Thyroid gland (tissue), 4 donors: ENCODE results near the gene AMPD3. TPM values are rescaled to one million over a fixed set of nuclear protein-coding genes. Genes with fewer than 3 reads are reported as not detected.
A peak's percentile ranks its signal among the peaks of the same experiment; 100 is the strongest.

Source experiments
- DNase-seq, 2 donors: peaks; one replicate each; pipeline ENCODE4 v3.0.0-alpha.2; 2019
- H3K27ac ChIP-seq, 3 donors: fragments of 200-600 bp; sonication (generic); 1 replicate in 2 of 3; 2 replicates in 1 of 3; pipeline ENCODE4 v1.5.1; 2016 to 2019; ENCODE audit warnings: mild to moderate bottlenecking in 1 of 3, moderate library complexity in 1 of 3
- H3K27me3 ChIP-seq: fragments of 200-600 bp; sonication (generic); one replicate; pipeline ENCODE4 v1.5.1; 2019
- H3K36me3 ChIP-seq, 2 donors: fragments of 200-600 bp; sonication (generic); one replicate each; pipeline ENCODE4 v1.5.1; 2016 to 2019
- H3K4me1 ChIP-seq, 2 donors: fragments of 200-600 bp; sonication (generic); one replicate each; pipeline ENCODE4 v1.5.1; 2017 to 2019
- H3K4me3 ChIP-seq, 3 donors: fragments of 200-600 bp; sonication (generic); replicated peaks in 1 of 3; 1 replicate in 2 of 3; 2 replicates in 1 of 3; pipeline ENCODE4 v1.5.1; 2016; ENCODE audit warnings: mild to moderate bottlenecking in 1 of 3
- H3K9me3 ChIP-seq: fragments of 200-600 bp; sonication (generic); one replicate; pipeline ENCODE4 v1.5.1; 2017
- CTCF ChIP-seq, 6 experiments: fragments of 200-600 bp in 3 of 6; fragments of 450-650 bp in 3 of 6; sonication (generic) in 3 of 6; IDR thresholded peaks; one replicate each; pipeline ENCODE4 v1.5.1; 2016 to 2019; ENCODE audit warnings: antibody characterized with exemption in 6 of 6, mild to moderate bottlenecking in 2 of 6, inconsistent platforms in 1 of 6, moderate library complexity in 1 of 6
- POLR2A ChIP-seq, 2 donors: fragments of 450-650 bp; IDR thresholded peaks; one replicate each; pipeline ENCODE4 v1.6.1; 2017; ENCODE audit warnings: antibody characterized with exemption in 2 of 2, mild to moderate bottlenecking in 2 of 2, moderate library complexity in 1 of 2
- WGBS, 2 donors: methylation state at CpG; one replicate each; pipeline ENCODE4 v1.1.5; 2017; 5-methylcytosine and 5-hydroxymethylcytosine counted together
- intact Hi-C: fragments of 100-400 bp; cut with DNase I; formaldehyde crosslinking; loops from one replicate; pipeline ENCODE4 v1.15.1; 2023
- total RNA-seq, 4 donors: library from RNA; depleted of rRNA; stranded (reverse); fragments of >200 nt; gene quantifications; one replicate each; pipeline ENCODE4 v1.2.3, GENCODE V29; 2016

The AMPD3 gene
- total RNA-seq, 4 donors from 2014 or later = 3.8 to 13.0 (median 7.6) TPM

GRCh38 chr11:10490032-10490397 is 35.0 kb downstream of the AMPD3 start:
- intact Hi-C loops = no loop called here
- peaks cover 10 to 33% of the 10 kb centered on the region in 2 donors for H3K4me1 ChIP-seq
- no peak overlapping the region for H3K4me3 ChIP-seq
- WGBS, 2 donors = 90 to 95% methylated on average over 5 of the region's 5 CpGs
- DNase-seq = no peak
- no peaks in the 10 kb centered on the region for H3K9me3 ChIP-seq
- H3K27ac ChIP-seq = peak overlapping the region; percentile 24 to 66 (median 56)
- peaks cover 0 to 3% of the 10 kb centered on the region in 2 donors for H3K36me3 ChIP-seq
- H3K27me3 ChIP-seq = no peaks in the 10 kb centered on the region
- TF ChIP-seq POLR2A (IDR thresholded peaks at IDR 0.05) (no peak), CTCF (IDR thresholded peaks at IDR 0.05) (no peak)

- H3K36me3 ChIP-seq = peaks cover 0 to 3% of the 10 kb centered on the region in 2 donors
- WGBS, 2 donors = 68 to 72% methylated on average over 11 to 13 of the region's 13 CpGs
- intact Hi-C loops = no loop called here
- H3K27ac ChIP-seq = peak overlapping the region; percentile 24 to 66 (median 56)
- H3K4me3 ChIP-seq = no peak overlapping the region
- TF ChIP-seq CTCF (IDR thresholded peaks at IDR 0.05) = no peak
- TF ChIP-seq POLR2A (IDR thresholded peaks at IDR 0.05) = no peak
- no peaks in the 10 kb centered on the region for H3K9me3 ChIP-seq
- H3K4me1 ChIP-seq = peaks cover 10 to 33% of the 10 kb centered on the region in 2 donors
- no peaks in the 10 kb centered on the region for H3K27me3 ChIP-seq
- DNase-seq = peak; percentile 78 to 79
Measured at GRCh38 chr11:10490398-10491241, 35.6 kb downstream of the AMPD3 start.

GRCh38 chr11:10492084-10492483 is 37.0 kb downstream of the AMPD3 start:
- Histone ChIP-seq H3K4me1 (peaks cover 10 to 33% of the 10 kb centered on the region in 2 donors), H3K9me3 (no peaks in the 10 kb centered on the region), H3K36me3 (peaks cover 0 to 3% of the 10 kb centered on the region in 2 donors), H3K4me3 (no peak overlapping the region), H3K27me3 (no peaks in the 10 kb centered on the region), H3K27ac (no peak overlapping the region)
- intact Hi-C loops = no loop called here
- DNase-seq = no peak
- TF ChIP-seq POLR2A (IDR thresholded peaks at IDR 0.05) (no peak), CTCF (IDR thresholded peaks at IDR 0.05) (no peak)
- WGBS, 2 donors = 95 to 98% methylated on average over 2 of the region's 2 CpGs

- H3K27me3 ChIP-seq = no peaks in the 10 kb centered on the region
- intact Hi-C loops = no loop called here
- H3K36me3 ChIP-seq = peaks cover 0 to 3% of the 10 kb centered on the region in 2 donors
- WGBS, 2 donors = 92 to 94% methylated on average over 4 to 12 of the region's 18 CpGs
- H3K27ac ChIP-seq = no peak overlapping the region
- H3K4me1 ChIP-seq = peaks cover 10 to 30% of the 10 kb centered on the region in 2 donors
- TF ChIP-seq CTCF (IDR thresholded peaks at IDR 0.05) (no peak), POLR2A (IDR thresholded peaks at IDR 0.05) (no peak)
- DNase-seq = no peak
- no peaks in the 10 kb centered on the region for H3K9me3 ChIP-seq
- H3K4me3 ChIP-seq = no peak overlapping the region
Measured at GRCh38 chr11:10493041-10493663, 38.1 kb downstream of the AMPD3 start.
